Fibroblast of mammary gland (primary cell): ENCODE data around the gene SAXO2.
"Not testable (repeated sequence)": the region's sequence is repeated elsewhere in the genome, so short reads cannot be mapped to it uniquely, and the experiment has no call there.

ENCODE experiments used
- DNase-seq: peaks from one replicate; pipeline ENCODE4 v3.0.0-alpha.2; 2010; ENCODE audit warnings: low read depth
- H3K4me3 ChIP-seq: 2 replicates; pipeline ENCODE4 v1.5.1; 2011; ENCODE audit warnings: low read depth, mild to moderate bottlenecking, low read length, moderate library complexity; ENCODE audit not compliant: control insufficient read depth
- CTCF ChIP-seq: conservative IDR thresholded peaks from 2 replicates; pipeline ENCODE4 v1.5.1; 2011; ENCODE audit warnings: low read depth, low read length, inconsistent platforms; ENCODE audit not compliant: control insufficient read depth, insufficient read depth

The SAXO2 gene

GRCh38 chr15:82292271-82292670 is 29.7 kb downstream of the SAXO2 start:
- no peak for DNase-seq
- no peak for TF ChIP-seq CTCF
- H3K4me3 ChIP-seq, result no peak overlapping the region

- H3K4me3 ChIP-seq, result no peak overlapping the region
- no peak for DNase-seq
- TF ChIP-seq CTCF, result no peak
Observed at GRCh38 chr15:82294061-82294690, 31.6 kb downstream of the SAXO2 start.

GRCh38 chr15:82297546-82297945 is 34.9 kb downstream of the SAXO2 start:
- TF ChIP-seq CTCF, result no peak
- no peak for DNase-seq
- H3K4me3 ChIP-seq, result no peak overlapping the region

GRCh38 chr15:82298032-82298431 is 35.4 kb downstream of the SAXO2 start:
- no peak for TF ChIP-seq CTCF
- DNase-seq, result no peak
- H3K4me3 ChIP-seq, result no peak overlapping the region

GRCh38 chr15:82298520-82298919 is 35.9 kb downstream of the SAXO2 start:
- TF ChIP-seq CTCF, result no peak
- no peak overlapping the region for H3K4me3 ChIP-seq
- no peak for DNase-seq

GRCh38 chr15:82299511-82299914 is 36.9 kb downstream of the SAXO2 start:
- DNase-seq, H3K4me3 ChIP-seq: not testable (repeated sequence)

GRCh38 chr15:82300326-82300725 is 37.7 kb downstream of the SAXO2 start:
- not testable (repeated sequence) for H3K4me3 ChIP-seq
- peak; percentile 12 for DNase-seq

- no peak for DNase-seq
- no peak for TF ChIP-seq CTCF
- no peak overlapping the region for H3K4me3 ChIP-seq
Observed at GRCh38 chr15:82300883-82301282, 38.3 kb downstream of the SAXO2 start.
